ENCODE data around the gene SUCNR1. TPM values are rescaled to one million over a fixed set of nuclear protein-coding genes. Genes with fewer than 3 reads are reported as not detected.

SUCNR1 gene
- total and polyA plus RNA-seq, 2 of the 13 experiments (the other 11 are each of a cell fraction or from before 2014, with no cell fraction given) = 0.03 TPM; not detected in 1

DNA sequence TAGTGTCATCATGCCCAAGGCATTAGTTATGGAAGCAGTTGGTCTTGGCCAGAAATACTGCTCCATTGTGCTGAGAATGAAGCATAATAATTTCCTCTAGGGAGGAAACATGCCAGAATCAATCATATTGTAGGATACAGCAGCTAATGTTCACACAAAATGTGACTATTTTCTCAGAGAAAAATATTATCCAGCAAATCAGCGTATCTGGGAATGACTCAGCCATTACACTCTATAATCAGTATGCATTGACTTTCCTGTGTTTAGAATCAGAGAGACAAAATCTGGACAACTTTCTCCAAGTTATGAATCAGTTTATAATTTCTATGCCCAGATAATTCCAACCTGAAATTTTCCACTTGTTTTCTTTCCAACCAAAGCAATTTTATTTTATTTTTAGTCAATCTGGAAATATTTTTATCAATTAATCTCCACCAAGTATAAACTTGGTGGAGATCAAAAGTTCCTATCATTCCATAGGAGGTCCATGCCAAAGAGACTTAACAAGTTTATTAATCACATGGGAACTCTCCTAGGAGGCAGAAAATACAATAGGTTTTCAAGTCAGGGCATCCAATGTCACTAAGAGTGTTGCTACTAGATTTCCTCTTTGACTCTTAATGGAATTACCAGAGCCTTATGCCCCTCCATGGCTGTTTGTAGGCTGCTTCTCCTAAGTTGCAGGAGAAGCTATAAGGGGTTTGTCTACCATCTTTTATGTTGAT lies 36.4 kb downstream of the SUCNR1 start:
- Histone ChIP-seq H3K9ac (ENCODE audit: insufficient read depth, low read depth, low read length) (no peak overlapping the region), H3K36me3 (replicated peaks in 1 of 2; ENCODE audit: control insufficient read depth in 1 of 2, insufficient read depth in 2 of 2, low read length in 2 of 2) (no peaks in the 10 kb centered on the region), H3K4me1 (ENCODE audit: insufficient read depth, low read length) (no peaks in the 10 kb centered on the region), H3K27ac (ENCODE audit: extremely low read length, insufficient read depth, low read length) (no peak overlapping the region), H3K4me2 (ENCODE audit: low read depth, low read length) (no peak overlapping the region), H3K27me3 (ENCODE audit: control insufficient read depth in 1 of 2, insufficient read depth in 2 of 2, low read length in 2 of 2) (no peaks in the 10 kb centered on the region), H4K20me1 (ENCODE audit: insufficient read depth, low read length) (no peaks in the 10 kb centered on the region), H2AFZ (ENCODE audit: low read length) (no peak overlapping the region), H3K4me3 (replicated peaks in 1 of 3; ENCODE audit: insufficient read depth in 1 of 3, low read depth in 2 of 3, low read length in 3 of 3) (no peak overlapping the region), H3K9me3 (ENCODE audit: low read length) (no peaks in the 10 kb centered on the region), H3K79me2 (ENCODE audit: insufficient read depth, low read length) (no peaks in the 10 kb centered on the region)
- no TSS peak for BruUV-seq (replicated peaks)
- ATAC-seq = no peak
- TF ChIP-seq SP4 (CRISPR knock-in tag; IDR thresholded peaks at IDR 0.05) = no peak
- TF ChIP-seq ZNF674 (CRISPR knock-in tag; IDR thresholded peaks at IDR 0.05; ENCODE audit: low read depth) = no peak
- no peak for TF ChIP-seq ZNF501 (CRISPR knock-in tag; IDR thresholded peaks at IDR 0.05)
- TF ChIP-seq ZKSCAN5 (CRISPR knock-in tag; IDR thresholded peaks at IDR 0.05) = no peak
- no peak for TF ChIP-seq ZNF543 (CRISPR knock-in tag; IDR thresholded peaks at IDR 0.05)
- no peak for TF ChIP-seq SRF (IDR thresholded peaks at IDR 0.05; ENCODE audit: low read depth, low read length)
- TF ChIP-seq ZNF33A (CRISPR knock-in tag; IDR thresholded peaks at IDR 0.05; ENCODE audit: borderline replicate concordance) = no peak
- TF ChIP-seq, protein P1, sequence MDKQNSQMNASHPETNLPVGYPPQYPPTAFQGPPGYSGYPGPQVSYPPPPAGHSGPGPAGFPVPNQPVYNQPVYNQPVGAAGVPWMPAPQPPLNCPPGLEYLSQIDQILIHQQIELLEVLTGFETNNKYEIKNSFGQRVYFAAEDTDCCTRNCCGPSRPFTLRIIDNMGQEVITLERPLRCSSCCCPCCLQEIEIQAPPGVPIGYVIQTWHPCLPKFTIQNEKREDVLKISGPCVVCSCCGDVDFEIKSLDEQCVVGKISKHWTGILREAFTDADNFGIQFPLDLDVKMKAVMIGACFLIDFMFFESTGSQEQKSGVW (CRISPR knock-in tag; IDR thresholded peaks at IDR 0.05; ENCODE audit: borderline replicate concordance) = no peak
- no peak for TF ChIP-seq RFXAP (CRISPR knock-in tag; IDR thresholded peaks at IDR 0.05; ENCODE audit: borderline replicate concordance)
- TF ChIP-seq, protein P2, sequence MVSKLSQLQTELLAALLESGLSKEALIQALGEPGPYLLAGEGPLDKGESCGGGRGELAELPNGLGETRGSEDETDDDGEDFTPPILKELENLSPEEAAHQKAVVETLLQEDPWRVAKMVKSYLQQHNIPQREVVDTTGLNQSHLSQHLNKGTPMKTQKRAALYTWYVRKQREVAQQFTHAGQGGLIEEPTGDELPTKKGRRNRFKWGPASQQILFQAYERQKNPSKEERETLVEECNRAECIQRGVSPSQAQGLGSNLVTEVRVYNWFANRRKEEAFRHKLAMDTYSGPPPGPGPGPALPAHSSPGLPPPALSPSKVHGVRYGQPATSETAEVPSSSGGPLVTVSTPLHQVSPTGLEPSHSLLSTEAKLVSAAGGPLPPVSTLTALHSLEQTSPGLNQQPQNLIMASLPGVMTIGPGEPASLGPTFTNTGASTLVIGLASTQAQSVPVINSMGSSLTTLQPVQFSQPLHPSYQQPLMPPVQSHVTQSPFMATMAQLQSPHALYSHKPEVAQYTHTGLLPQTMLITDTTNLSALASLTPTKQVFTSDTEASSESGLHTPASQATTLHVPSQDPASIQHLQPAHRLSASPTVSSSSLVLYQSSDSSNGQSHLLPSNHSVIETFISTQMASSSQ (IDR thresholded peaks at IDR 0.05; ENCODE audit: low read depth) = no peak
- TF ChIP-seq, protein P2 (CRISPR knock-in tag; IDR thresholded peaks at IDR 0.05; ENCODE audit: borderline replicate concordance) = no peak
- TF ChIP-seq, protein P3, sequence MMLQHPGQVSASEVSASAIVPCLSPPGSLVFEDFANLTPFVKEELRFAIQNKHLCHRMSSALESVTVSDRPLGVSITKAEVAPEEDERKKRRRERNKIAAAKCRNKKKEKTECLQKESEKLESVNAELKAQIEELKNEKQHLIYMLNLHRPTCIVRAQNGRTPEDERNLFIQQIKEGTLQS (CRISPR knock-in tag; IDR thresholded peaks at IDR 0.05) = no peak
- TF ChIP-seq CC2D1A (CRISPR knock-in tag; IDR thresholded peaks at IDR 0.05) = no peak
- no peak for FAIRE-seq
- CTCF ChIA-PET (ENCODE audit: low intra/inter-chr PET ratio, low total read pairs) = no interaction called here
- intact Hi-C loops (cut with micrococcal nuclease; ENCODE audit: unreplicated experiment) (no loop called here), in situ Hi-C loops (cut with HindIII; ENCODE audit: extremely low pct_ligation_motif_present, low pct_unique_long_range_greater_than_20kb) (no loop called here)
- POLR2A ChIA-PET = no interaction called here
- no peak for DNase-seq (ENCODE audit: low spot score)
- 0% methylated on average over 1 of the region's 1 CpG for WGBS (ENCODE audit: low lambda C conversion rate)
